NCI-H1436 (cell line): ENCODE results near the gene AOPEP.

Source experiments
- DNase-seq: peaks from one replicate; lab custom pipeline; 2025; lab: John Stamatoyannopoulos, UW

Gene AOPEP

GRCh38 chr9:94718936-94719335, 7.6 kb upstream of the AOPEP start:
- DNase-seq = no peak

DNA sequence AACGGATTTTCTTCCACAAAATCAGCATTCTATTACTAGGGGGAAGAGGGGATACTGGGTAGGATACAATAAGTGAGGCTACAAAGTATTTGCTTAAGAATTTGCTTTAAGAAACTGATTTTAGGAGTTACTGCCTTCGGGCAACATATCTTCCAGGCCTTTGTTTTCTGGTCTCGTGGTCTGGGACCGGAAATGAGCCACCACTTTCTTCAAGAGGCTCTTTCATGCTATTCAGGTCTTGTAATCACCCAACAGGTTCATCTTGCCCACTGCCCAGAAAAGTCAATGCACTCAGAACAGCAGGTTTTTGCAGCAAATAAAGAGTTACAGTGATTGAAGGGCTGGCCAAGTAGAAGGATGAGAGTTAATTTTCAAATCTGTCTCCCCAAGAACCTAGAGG, 6.6 kb upstream of the AOPEP start:
- DNase-seq = no peak

GRCh38 chr9:94720846-94721549, 5.5 kb upstream of the AOPEP start:
- DNase-seq = no peak

DNA sequence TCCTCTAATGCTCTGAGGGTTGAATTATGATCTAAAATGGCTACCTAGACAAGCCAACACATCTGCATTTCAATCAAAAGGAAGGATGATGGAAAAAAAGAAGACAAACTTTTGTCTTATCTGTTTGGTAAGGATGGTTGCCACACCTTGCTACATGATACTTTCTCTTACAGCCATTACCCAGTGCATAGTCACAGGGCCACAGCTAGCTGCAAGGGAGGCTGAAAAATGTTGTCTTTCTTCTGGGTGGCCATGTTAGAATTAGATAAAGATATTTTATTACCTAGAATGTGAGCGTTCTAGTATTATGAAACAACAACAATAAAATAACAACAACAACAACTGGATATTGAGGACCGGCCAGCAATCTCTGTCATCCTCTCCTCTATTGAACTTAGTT, 4.7 kb upstream of the AOPEP start:
- DNase-seq = no peak

DNA sequence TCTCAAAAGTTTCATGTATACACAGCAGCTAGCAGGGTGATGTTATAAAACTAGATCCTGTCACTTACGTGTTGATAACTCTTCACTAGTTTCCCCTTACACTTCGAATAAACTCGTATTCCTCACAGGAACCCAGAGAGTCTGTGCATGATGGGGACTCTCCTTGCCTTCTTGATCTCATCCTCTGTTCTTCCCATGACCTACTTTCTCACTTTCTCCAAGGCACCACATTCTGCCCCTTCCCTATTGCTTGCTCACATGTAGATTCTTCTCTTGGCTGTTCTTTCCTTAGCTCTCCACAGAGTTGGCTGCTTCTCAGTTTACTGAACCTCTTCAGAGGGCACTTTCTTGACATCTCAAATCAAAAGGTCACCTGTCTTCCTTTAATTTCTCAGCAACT, 1.2 kb upstream of the AOPEP start:
- DNase-seq = no peak

GRCh38 chr9:94728719-94729118, 2.2 kb downstream of the AOPEP start:
- DNase-seq = no peak

- no peak for DNase-seq
These were observed 2.7 kb downstream of the AOPEP start for GRCh38 chr9:94729199-94729598.

GRCh38 chr9:94734054-94734754, 7.7 kb downstream of the AOPEP start:
- DNase-seq = no peak

- no peak for DNase-seq
These were observed 10.3 kb downstream of the AOPEP start for GRCh38 chr9:94736759-94737158.

- no peak for DNase-seq
These were observed 13.8 kb downstream of the AOPEP start for GRCh38 chr9:94740145-94740840.

GRCh38 chr9:94741866-94742265, 15.4 kb downstream of the AOPEP start:
- no peak for DNase-seq

DNA sequence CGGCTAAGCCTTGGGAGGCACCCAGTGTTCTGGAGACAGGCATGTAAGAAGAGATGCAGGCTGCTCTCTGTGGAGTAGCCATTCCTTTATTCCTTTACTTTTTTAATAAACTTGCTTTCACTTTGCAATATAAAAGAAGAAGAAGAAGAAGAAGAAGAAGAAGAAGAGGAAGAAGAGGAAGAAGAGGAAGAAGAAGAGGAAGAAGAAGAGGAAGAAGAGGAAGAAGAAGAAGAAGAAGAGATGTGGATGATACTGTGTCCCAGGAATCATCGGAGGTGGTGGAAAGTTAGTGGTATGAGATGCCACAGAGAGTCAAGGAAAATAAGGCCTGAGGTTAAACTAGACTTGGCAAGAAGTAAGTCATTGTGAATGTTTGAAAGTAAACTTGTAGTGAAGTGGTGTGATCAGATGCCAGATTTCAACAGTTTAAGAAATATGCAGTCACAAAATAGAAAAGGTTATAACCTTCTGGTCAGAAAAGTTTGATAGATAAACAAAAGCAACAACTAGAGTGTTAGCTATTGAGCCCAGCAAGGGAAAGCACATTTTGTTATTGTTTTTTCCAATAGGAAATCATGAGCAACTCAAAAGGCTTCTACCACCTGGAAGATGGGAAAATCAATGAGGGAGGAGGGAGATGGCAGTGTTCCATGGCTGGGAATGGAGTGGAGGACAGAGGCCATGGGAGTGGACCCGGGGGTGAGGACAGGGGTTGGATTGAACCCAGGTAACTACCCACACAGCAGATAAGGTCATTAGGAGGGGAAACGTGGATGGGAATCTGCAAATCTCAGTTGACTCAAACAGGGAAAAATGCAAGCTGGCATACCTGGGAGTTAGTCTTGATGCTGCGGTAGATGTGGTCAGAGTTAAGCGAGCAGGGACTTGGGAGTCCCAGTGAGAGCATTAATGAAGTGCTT, 16.8 kb downstream of the AOPEP start:
- DNase-seq = no peak

DNA sequence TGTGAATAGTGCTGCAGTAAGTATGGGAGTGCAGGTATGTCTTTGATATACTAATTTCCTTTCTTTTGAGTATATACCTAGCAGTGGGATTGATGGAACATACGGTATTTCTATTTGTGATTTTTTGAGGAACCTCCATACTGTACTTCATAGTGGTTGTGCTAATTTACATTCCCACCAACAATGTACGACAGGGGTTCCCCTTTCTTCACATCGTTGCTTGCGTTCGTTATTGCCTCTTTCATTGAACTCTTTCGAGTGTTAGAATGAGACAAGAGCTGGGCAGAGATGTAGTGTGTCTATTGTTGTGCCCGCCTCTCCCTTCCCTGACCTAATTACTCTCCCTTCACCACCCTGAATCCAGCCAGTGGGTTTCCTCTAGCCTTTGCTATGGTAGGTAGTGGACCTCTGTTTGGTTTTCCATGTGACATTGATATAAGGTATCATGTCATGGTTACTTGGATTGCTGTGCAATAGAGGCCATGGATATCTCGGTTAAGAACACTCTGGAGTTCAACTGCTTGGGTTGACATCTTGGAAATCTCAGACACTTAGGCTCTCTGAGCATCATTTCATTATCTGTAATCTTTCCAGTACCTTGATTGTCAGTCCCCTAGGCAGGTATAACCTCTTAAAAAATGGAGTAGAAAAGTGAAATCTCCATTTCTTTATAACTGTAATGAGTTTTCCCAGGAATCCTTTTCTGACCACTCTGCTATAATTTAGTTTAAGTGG, 19.5 kb downstream of the AOPEP start:
- no peak for DNase-seq

GRCh38 chr9:94746541-94747370, 20.3 kb downstream of the AOPEP start:
- DNase-seq = no peak

GRCh38 chr9:94754976-94755475, 28.5 kb downstream of the AOPEP start:
- no peak for DNase-seq

- no peak for DNase-seq
These were observed 30.7 kb downstream of the AOPEP start for GRCh38 chr9:94757158-94757557.

DNA sequence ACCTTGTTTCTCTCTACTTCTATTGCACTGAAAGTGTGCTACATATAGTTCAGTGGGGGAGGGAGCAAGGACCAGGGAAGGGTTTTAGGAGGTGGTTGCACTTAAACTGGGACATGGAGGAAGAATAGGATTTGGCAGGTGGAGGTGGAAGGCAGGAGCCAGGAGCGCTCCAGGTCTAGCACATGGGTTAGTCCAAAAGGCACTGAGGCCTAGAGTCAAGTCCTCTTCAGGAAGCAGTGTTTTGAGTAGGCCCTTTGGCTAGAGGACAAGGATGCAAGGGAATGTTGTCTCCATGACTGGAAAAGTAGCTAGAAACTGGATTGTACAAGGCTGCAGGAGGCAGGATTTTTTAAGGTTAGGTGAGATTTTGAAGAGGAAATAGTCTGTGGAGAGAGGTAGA, 31.5 kb downstream of the AOPEP start:
- DNase-seq = no peak

GRCh38 chr9:94758880-94759279, 32.4 kb downstream of the AOPEP start:
- peak; percentile 65 for DNase-seq

- DNase-seq = no peak
These were observed 33.5 kb downstream of the AOPEP start for GRCh38 chr9:94760010-94760409.

- DNase-seq = no peak
These were observed 34.2 kb downstream of the AOPEP start for GRCh38 chr9:94760660-94761059.
